Measurements from ENCODE around the gene A4GALT.

The A4GALT gene

GRCh38 chr22:42646569-42647525 lies 73.8 kb downstream of the A4GALT start:
- DNase-seq = peak; percentile 11

GRCh38 chr22:42645938-42646568 lies 74.6 kb downstream of the A4GALT start:
- no peak for DNase-seq

GRCh38 chr22:42645341-42645937 lies 75.2 kb downstream of the A4GALT start:
- no peak for DNase-seq

- no peak for DNase-seq
These were observed 76.0 kb downstream of the A4GALT start for GRCh38 chr22:42644422-42645340.

GRCh38 chr22:42643634-42644421 lies 76.8 kb downstream of the A4GALT start:
- DNase-seq = no peak

GRCh38 chr22:42642806-42643633 lies 77.7 kb downstream of the A4GALT start:
- no peak for DNase-seq

All from NCI-H1105 (cell line).